Activated CD4-positive, CD25-positive, alpha-beta regulatory T cell (primary cell): ENCODE results near the gene DCAF17.
"Not testable (repeated sequence)": the region's sequence is repeated elsewhere in the genome, so short reads cannot be mapped to it uniquely, and the experiment has no call there.

Experiments
- DNase-seq, 4 experiments: peaks; one replicate each; lab custom pipeline; 2025; lab: John Stamatoyannopoulos, UW

The DCAF17 gene

GRCh38 chr2:171459498-171459897, 25.5 kb downstream of the DCAF17 start:
- DNase-seq, result no peak

GRCh38 chr2:171460537-171460936, 26.5 kb downstream of the DCAF17 start:
- DNase-seq, result no peak

- DNase-seq, result no peak
These were observed 35.1 kb downstream of the DCAF17 start for GRCh38 chr2:171469176-171469575.

GRCh38 chr2:171470129-171470528, 36.1 kb downstream of the DCAF17 start:
- no peak for DNase-seq

- no peak for DNase-seq
These were observed 42.0 kb downstream of the DCAF17 start for GRCh38 chr2:171475979-171476378.

- DNase-seq, result no peak
These were observed 44.3 kb downstream of the DCAF17 start for GRCh38 chr2:171478345-171478744.

- DNase-seq, result no peak
These were observed 45.3 kb downstream of the DCAF17 start for GRCh38 chr2:171479154-171479814.

GRCh38 chr2:171480908-171481307, 46.9 kb downstream of the DCAF17 start:
- no peak for DNase-seq

GRCh38 chr2:171482308-171482707, 48.3 kb downstream of the DCAF17 start:
- DNase-seq, result no peak

GRCh38 chr2:171482877-171483276, 48.9 kb downstream of the DCAF17 start:
- no peak for DNase-seq

- DNase-seq, result no peak
These were observed 49.8 kb downstream of the DCAF17 start for GRCh38 chr2:171483793-171484192.

- DNase-seq, result no peak
These were observed 51.1 kb downstream of the DCAF17 start for GRCh38 chr2:171485116-171485515.

- DNase-seq, result no peak
These were observed 53.2 kb downstream of the DCAF17 start for GRCh38 chr2:171487201-171487600.

GRCh38 chr2:171487803-171488259, 53.8 kb downstream of the DCAF17 start:
- DNase-seq, result no peak

- DNase-seq, result no peak
These were observed 56.6 kb downstream of the DCAF17 start for GRCh38 chr2:171490577-171490976.

GRCh38 chr2:171491292-171491691, 57.3 kb downstream of the DCAF17 start:
- DNase-seq, result no peak

- DNase-seq, result no peak
These were observed 58.6 kb downstream of the DCAF17 start for GRCh38 chr2:171492664-171493063.

- not testable (repeated sequence) for DNase-seq
These were observed 63.6 kb downstream of the DCAF17 start for GRCh38 chr2:171497664-171498063.

GRCh38 chr2:171505374-171505773, 71.3 kb downstream of the DCAF17 start:
- DNase-seq, result no peak

- no peak for DNase-seq
These were observed 76.1 kb downstream of the DCAF17 start for GRCh38 chr2:171509945-171510731.

GRCh38 chr2:171512014-171512413, 78.0 kb downstream of the DCAF17 start:
- DNase-seq, result no peak

- DNase-seq, result no peak
These were observed 78.7 kb downstream of the DCAF17 start for GRCh38 chr2:171512683-171513195.

- no peak for DNase-seq
These were observed 79.7 kb downstream of the DCAF17 start for GRCh38 chr2:171513719-171514160.
